Thymus (tissue), 11 donors: ENCODE results near the gene TTC21A. TPM values are rescaled to one million over a fixed set of nuclear protein-coding genes. Genes with fewer than 3 reads are reported as not detected.

ENCODE experiments used
- DNase-seq, 9 donors: peaks; one replicate each; pipeline ENCODE4 v3.0.0-alpha.2; 2013; ENCODE audit warnings: low spot score in 9 of 9, low read depth in 6 of 9, missing footprints in 1 of 9
- H3K27ac ChIP-seq, 2 donors: one replicate each; pipeline ENCODE4 v1.5.1; 2013; ENCODE audit warnings: control low read depth in 1 of 2, low read depth in 1 of 2, low read length in 1 of 2, mild to moderate bottlenecking in 1 of 2, moderate library complexity in 1 of 2
- H3K27me3 ChIP-seq, 2 donors: one replicate each; pipeline ENCODE4 v1.5.1; 2013; ENCODE audit warnings: low read length in 1 of 2; ENCODE audit not compliant: control insufficient read depth in 2 of 2, insufficient read depth in 1 of 2
- H3K36me3 ChIP-seq, 2 donors: one replicate each; pipeline ENCODE4 v1.5.1; 2013; ENCODE audit warnings: low read length in 1 of 2, mild to moderate bottlenecking in 1 of 2, moderate library complexity in 1 of 2; ENCODE audit not compliant: control insufficient read depth in 2 of 2, insufficient read depth in 2 of 2
- H3K4me1 ChIP-seq, 2 donors: one replicate each; pipeline ENCODE4 v1.5.1; 2013; ENCODE audit warnings: low read length in 2 of 2; ENCODE audit not compliant: control insufficient read depth in 2 of 2, insufficient read depth in 2 of 2
- H3K4me3 ChIP-seq, 2 donors: one replicate each; pipeline ENCODE4 v1.5.1; 2013; ENCODE audit warnings: low read length in 2 of 2, control low read depth in 1 of 2, mild to moderate bottlenecking in 1 of 2
- H3K9me3 ChIP-seq, 2 donors: one replicate each; pipeline ENCODE4 v1.5.1; 2013; ENCODE audit warnings: low read length in 1 of 2, mild to moderate bottlenecking in 1 of 2; ENCODE audit not compliant: control insufficient read depth in 2 of 2, insufficient read depth in 1 of 2
- WGBS: extraction: QIAGEN DNeasy Blood & Tissue Kit; methylation state at CpG from one replicate; pipeline ENCODE4 v1.1.7; 2013; 5-methylcytosine and 5-hydroxymethylcytosine counted together
- polyA plus RNA-seq: library from polyadenylated mRNA; stranded (reverse); fragments of 200-250 nt; gene quantifications from one replicate; pipeline ENCODE4 v1.2.3, GENCODE V29; 2013
- total RNA-seq: library from RNA; stranded (reverse); fragments of 120-200 nt; gene quantifications from one replicate; pipeline ENCODE4 v1.2.4, GENCODE V29; 2013
- donor health status: healthy.

The TTC21A gene
- total and polyA plus RNA-seq, 2 donors: 1.3 to 12.3 TPM

- peaks cover 14 to 31% of the 10 kb centered on the region in 2 donors for H3K4me1 ChIP-seq
Measured at GRCh38 chr3:39130693-39131265, 23.3 kb downstream of the TTC21A start.

GRCh38 chr3:39132096-39133092, 24.9 kb downstream of the TTC21A start:
- 89% methylated on average over 11 of the region's 11 CpGs for whole genome bisulfite sequencing
- H3K27me3 ChIP-seq: no peaks in the 10 kb centered on the region
- no peak overlapping the region for H3K4me3 ChIP-seq
- no peak for DNase-seq
- H3K4me1 ChIP-seq: peaks cover 8 to 21% of the 10 kb centered on the region in 2 donors
- peaks cover 0 to 4% of the 10 kb centered on the region in 2 donors for H3K36me3 ChIP-seq
- no peak overlapping the region for H3K27ac ChIP-seq
- H3K9me3 ChIP-seq: peaks cover 0 to 5% of the 10 kb centered on the region in 2 donors

More at GRCh38 chr3:39130693-39131265, 23.3 kb downstream of the TTC21A start:
- H3K27me3 ChIP-seq: no peaks in the 10 kb centered on the region
- WGBS: 96% methylated on average over 3 of the region's 3 CpGs
- H3K4me3 ChIP-seq: no peak overlapping the region
- H3K27ac ChIP-seq: no peak overlapping the region
- no peak for DNase-seq
- H3K9me3 ChIP-seq: peaks cover 0 to 5% of the 10 kb centered on the region in 2 donors
- no peaks in the 10 kb centered on the region for H3K36me3 ChIP-seq

- H3K4me3 ChIP-seq: no peak overlapping the region
- 96% methylated on average over 1 of the region's 1 CpG for WGBS
- peaks cover 0 to 4% of the 10 kb centered on the region in 2 donors for H3K36me3 ChIP-seq
- H3K4me1 ChIP-seq: peaks cover 2 to 16% of the 10 kb centered on the region in 2 donors
- peaks cover 0 to 5% of the 10 kb centered on the region in 2 donors for H3K9me3 ChIP-seq
- DNase-seq: no peak
- no peak overlapping the region for H3K27ac ChIP-seq
- H3K27me3 ChIP-seq: no peaks in the 10 kb centered on the region
Measured at GRCh38 chr3:39133093-39133490, 25.6 kb downstream of the TTC21A start.

GRCh38 chr3:39133822-39134221, 26.3 kb downstream of the TTC21A start:
- Histone ChIP-seq H3K4me1 (peaks cover 0 to 10% of the 10 kb centered on the region in 2 donors), H3K36me3 (peaks cover 0 to 4% of the 10 kb centered on the region in 2 donors), H3K27ac (no peak overlapping the region), H3K27me3 (no peaks in the 10 kb centered on the region), H3K4me3 (no peak overlapping the region), H3K9me3 (peaks cover 0 to 5% of the 10 kb centered on the region in 2 donors)
- WGBS: 80% methylated on average over 6 of the region's 6 CpGs
- no peak for DNase-seq

- H3K4me1 ChIP-seq: peaks cover 0 to 7% of the 10 kb centered on the region in 2 donors
- no peak overlapping the region for H3K27ac ChIP-seq
- 66% methylated on average over 7 of the region's 7 CpGs for WGBS
- no peak for DNase-seq
- H3K9me3 ChIP-seq: peaks cover 0 to 5% of the 10 kb centered on the region in 2 donors
- H3K27me3 ChIP-seq: no peaks in the 10 kb centered on the region
- H3K36me3 ChIP-seq: peaks cover 0 to 4% of the 10 kb centered on the region in 2 donors
- H3K4me3 ChIP-seq: no peak overlapping the region
Measured at GRCh38 chr3:39134305-39134704, 26.8 kb downstream of the TTC21A start.

GRCh38 chr3:39135170-39135805, 27.8 kb downstream of the TTC21A start:
- Histone ChIP-seq H3K4me1 (peaks cover 0 to 7% of the 10 kb centered on the region in 2 donors), H3K27me3 (no peaks in the 10 kb centered on the region), H3K36me3 (peaks cover 0 to 4% of the 10 kb centered on the region in 2 donors), H3K4me3 (no peak overlapping the region), H3K27ac (no peak overlapping the region), H3K9me3 (peaks cover 0 to 5% of the 10 kb centered on the region in 2 donors)
- 96% methylated on average over 8 of the region's 8 CpGs for WGBS
- DNase-seq: no peak

- 96% methylated on average over 21 of the region's 21 CpGs for WGBS
- no peak for DNase-seq
- no peak overlapping the region for H3K4me3 ChIP-seq
- H3K9me3 ChIP-seq: peaks cover 0 to 5% of the 10 kb centered on the region in 2 donors
- peaks cover 0 to 11% of the 10 kb centered on the region in 2 donors for H3K4me1 ChIP-seq
- no peak overlapping the region for H3K27ac ChIP-seq
- H3K27me3 ChIP-seq: no peaks in the 10 kb centered on the region
- peaks cover 9 to 11% of the 10 kb centered on the region in 2 donors for H3K36me3 ChIP-seq
Measured at GRCh38 chr3:39136533-39137434, 29.3 kb downstream of the TTC21A start.

- H3K4me1 ChIP-seq: peaks cover 4 to 16% of the 10 kb centered on the region in 2 donors
- 98% methylated on average over 18 of the region's 18 CpGs for WGBS
Measured at GRCh38 chr3:39137435-39137936, 30.0 kb downstream of the TTC21A start.

More at GRCh38 chr3:39137435-39137936, 30.0 kb downstream of the TTC21A start:
- peaks cover 0 to 5% of the 10 kb centered on the region in 2 donors for H3K9me3 ChIP-seq
- H3K4me3 ChIP-seq: no peak overlapping the region
- peaks cover 16 to 19% of the 10 kb centered on the region in 2 donors for H3K36me3 ChIP-seq
- DNase-seq: no peak
- no peaks in the 10 kb centered on the region for H3K27me3 ChIP-seq
- H3K27ac ChIP-seq: no peak overlapping the region
